OCI-LY7 (cell line): ENCODE results near the gene TNNI3K.

Experiments
- CTCF ChIP-seq: fragments of 200-600 bp; sonication (generic); conservative IDR thresholded peaks from 2 replicates; pipeline ENCODE4 v1.5.1; 2014; ENCODE audit warnings: mild to moderate bottlenecking, antibody characterized with exemption, low read length, moderate library complexity, mixed read lengths
- EZH2phosphoT487 ChIP-seq: fragments of 200-600 bp; sonication (generic); IDR thresholded peaks from 2 replicates; pipeline ENCODE4 v1.6.1; 2018; ENCODE audit warnings: low read depth, borderline replicate concordance, mild to moderate bottlenecking, mixed run types, antibody characterized with exemption, low read length, moderate library complexity, mixed read lengths

- TF ChIP-seq CTCF (no peak), EZH2phosphoT487 (no peak)
Observed at GRCh38 chr1:74235153-74235552, at the start of gene TNNI3K.
